ENCODE data around the gene EGFLAM. TPM values are rescaled to one million over a fixed set of nuclear protein-coding genes. Genes with fewer than 3 reads are reported as not detected.

The EGFLAM gene
- total and polyA plus RNA-seq, 9 of the 15 experiments (the other 6 are each of a cell fraction or from before 2014, with no cell fraction given), result 0.09 to 2.5 (median 1.0) TPM

- ATAC-seq (no peak), DNase-seq (ENCODE audit: extremely low read depth in 1 of 4, low spot score in 3 of 4) (no peak), FAIRE-seq (no peak)
- POLR2A ChIA-PET, result no interaction called here
- H3K36me3 ChIP-seq (ENCODE audit: control insufficient read depth, insufficient read depth, low read length), result no peaks in the 10 kb centered on the region
- CTCF ChIA-PET (ENCODE audit: low intra/inter-chr PET ratio), result no interaction called here
- peaks cover 0 to 8% of the 10 kb centered on the region in 2 experiments; a peak in 2 of 5 replicates for H3K4me1 ChIP-seq (replicated peaks in 1 of 2; ENCODE audit: control insufficient read depth in 2 of 2, insufficient read depth in 2 of 2, low read length in 2 of 2)
- no peak overlapping the region for H3K4me2 ChIP-seq (ENCODE audit: insufficient read depth, low read length)
- H2AFZ ChIP-seq (ENCODE audit: low read depth, low read length), result no peak overlapping the region
- no peak overlapping the region for H3K27ac ChIP-seq (ENCODE audit: extremely low read depth, low read depth, low read length)
- intact Hi-C loops (cut with micrococcal nuclease) (no loop called here), in situ Hi-C loops (cut with MboI) (no loop called here)
- no peaks in the 10 kb centered on the region for H4K20me1 ChIP-seq (replicated peaks; ENCODE audit: control insufficient read depth, insufficient read depth, low read length)
- peaks cover 7 to 49% of the 10 kb centered on the region in 2 experiments for H3K27me3 ChIP-seq (ENCODE audit: control insufficient read depth in 2 of 2, insufficient read depth in 2 of 2, low read length in 2 of 2)
- no peaks in the 10 kb centered on the region for H3K9me3 ChIP-seq (replicated peaks; ENCODE audit: control insufficient read depth, insufficient read depth, low read depth, low read length)
- 3% methylated on average over 2 of the region's 2 CpGs for WGBS (ENCODE audit: insufficient coverage, low coverage, missing lambda C conversion rate)
- TF ChIP-seq ZNF764 (CRISPR knock-in tag; IDR thresholded peaks at IDR 0.05; ENCODE audit: low read depth), result no peak
- TF ChIP-seq MAX (CRISPR knock-in tag; IDR thresholded peaks at IDR 0.05), result no peak
- TF ChIP-seq POLR2A (conservative IDR thresholded peaks at IDR 0.05), result no peak
- TF ChIP-seq TAL1 (IDR thresholded peaks at IDR 0.05), result no peak
- no peak for TF ChIP-seq KLF6 (CRISPR knock-in tag; IDR thresholded peaks at IDR 0.05; ENCODE audit: borderline replicate concordance)
- no peak for TF ChIP-seq RUNX1 (IDR thresholded peaks at IDR 0.05; ENCODE audit: low read depth)
- no peak for TF ChIP-seq TRIM28 (IDR thresholded peaks at IDR 0.05)
- no peak for TF ChIP-seq FOXA1 (IDR thresholded peaks at IDR 0.05; ENCODE audit: borderline replicate concordance)
- TF ChIP-seq POLR2AphosphoS5 (IDR thresholded peaks at IDR 0.05; ENCODE audit: control insufficient read depth, insufficient read depth, low read depth, low read length), result no peak
- TF ChIP-seq RFX7 (CRISPR knock-in tag; IDR thresholded peaks at IDR 0.05), result no peak
- TF ChIP-seq HNRNPL (IDR thresholded peaks at IDR 0.05; ENCODE audit: low read depth, low read length), result no peak
- TF ChIP-seq SRSF7 (optimal IDR thresholded peaks at IDR 0.05; ENCODE audit: low read depth, low read length), result no peak
- TF ChIP-seq NCOA4 (IDR thresholded peaks at IDR 0.05; ENCODE audit: partially characterized antibody), result no peak
- TF ChIP-seq ZNF395 (CRISPR knock-in tag; IDR thresholded peaks at IDR 0.05), result no peak
- TF ChIP-seq ZNF699 (CRISPR knock-in tag; IDR thresholded peaks at IDR 0.05; ENCODE audit: insufficient replicate concordance), result no peak
- no peak for TF ChIP-seq E2F3 (CRISPR knock-in tag; IDR thresholded peaks at IDR 0.05)
- no peak for TF ChIP-seq HMGN3 (IDR thresholded peaks at IDR 0.05; ENCODE audit: borderline replicate concordance, extremely low read depth, insufficient read length, low read depth, low read length)
- no peak for TF ChIP-seq IFI16 (CRISPR knock-in tag; IDR thresholded peaks at IDR 0.05)
- TF ChIP-seq CHD4 (IDR thresholded peaks at IDR 0.05; ENCODE audit: insufficient read depth, insufficient replicate concordance, low read depth, low read length, poor library complexity, severe bottlenecking), result no peak
- no peak overlapping the region for H3K9ac ChIP-seq (ENCODE audit: insufficient read depth in 1 of 2, low read depth in 2 of 2, low read length in 2 of 2)
- no peak overlapping the region for H3K4me3 ChIP-seq
- H3K79me2 ChIP-seq (ENCODE audit: control insufficient read depth, insufficient read depth, low read length), result no peaks in the 10 kb centered on the region
- no peaks in the 10 kb centered on the region for H3K9me1 ChIP-seq (ENCODE audit: control insufficient read depth, insufficient read depth, low read length)
- no TSS peak for BruUV-seq (replicated peaks)
Observed at GRCh38 chr5:38465061-38465460, 206.7 kb downstream of the EGFLAM start.

Data from K562 (cell line).